Keratinocyte (primary cell): ENCODE data around the gene S100A11. TPM values are rescaled to one million over a fixed set of nuclear protein-coding genes. Genes with fewer than 3 reads are reported as not detected.
A peak's percentile ranks its signal among the peaks of the same experiment; 100 is the strongest.

Experiments used
- DNase-seq: peaks from one replicate; pipeline ENCODE4 v3.0.0-alpha.2; 2011; ENCODE audit warnings: low read depth, missing footprints, low spot score
- FAIRE-seq: peaks from 2 replicates; lab custom pipeline; 2011; peaks lifted over from hg19 to GRCh38; lab: Jason Lieb, UNC
- H2AFZ ChIP-seq: 2 replicates; pipeline ENCODE4 v1.6.0; 2012; ENCODE audit warnings: low read length, control low read depth, inconsistent platforms; ENCODE audit not compliant: control insufficient read depth
- H3K27ac ChIP-seq: 2 replicates; pipeline ENCODE4 v1.5.1; 2011; ENCODE audit warnings: low read length; ENCODE audit not compliant: control insufficient read depth, insufficient read depth
- H3K27me3 ChIP-seq: 3 replicates; pipeline ENCODE4 v1.6.0; 2011; ENCODE audit warnings: low read length; ENCODE audit not compliant: control insufficient read depth, insufficient read depth; ENCODE audit errors: extremely low read depth
- H3K36me3 ChIP-seq, 2 experiments: 2 replicates in 1 of 2; 3 replicates in 1 of 2; pipeline ENCODE4 v1.5.1; 2011; ENCODE audit warnings: low read length in 2 of 2, mild to moderate bottlenecking in 1 of 2; ENCODE audit not compliant: control insufficient read depth in 2 of 2, insufficient read depth in 2 of 2; ENCODE audit errors: extremely low read depth in 1 of 2
- H3K4me1 ChIP-seq: 3 replicates; pipeline ENCODE4 v1.5.1; 2011; ENCODE audit warnings: low read length; ENCODE audit not compliant: control insufficient read depth, insufficient read depth; ENCODE audit errors: extremely low read depth
- H3K4me2 ChIP-seq: 3 replicates; pipeline ENCODE4 v1.6.0; 2011; ENCODE audit warnings: low read depth, low read length; ENCODE audit not compliant: control insufficient read depth, insufficient read depth; ENCODE audit errors: extremely low read depth
- H3K4me3 ChIP-seq, 3 experiments: fragments of 200-600 bp in 1 of 3; sonication (generic) in 1 of 3; 2 replicates in 2 of 3; 3 replicates in 1 of 3; pipeline ENCODE4 v1.5.1; 2011 to 2016; ENCODE audit warnings: low read length in 3 of 3, mild to moderate bottlenecking in 3 of 3, control low read depth in 2 of 3, inconsistent platforms in 1 of 3, low read depth in 1 of 3, mixed read lengths in 1 of 3, mixed run types in 1 of 3, moderate library complexity in 1 of 3; ENCODE audit not compliant: control insufficient read depth in 2 of 3, insufficient read depth in 2 of 3; ENCODE audit errors: extremely low read depth in 1 of 3
- H3K79me2 ChIP-seq: 2 replicates; pipeline ENCODE4 v1.6.0; 2012; ENCODE audit warnings: low read length; ENCODE audit not compliant: control insufficient read depth, insufficient read depth
- H3K9ac ChIP-seq: 3 replicates; pipeline ENCODE4 v1.6.0; 2011; ENCODE audit warnings: low read length; ENCODE audit not compliant: control insufficient read depth, insufficient read depth; ENCODE audit errors: extremely low read depth
- H3K9me1 ChIP-seq: 3 replicates; pipeline ENCODE4 v1.6.0; 2011; ENCODE audit warnings: low read length; ENCODE audit not compliant: control insufficient read depth, insufficient read depth; ENCODE audit errors: extremely low read depth
- H3K9me3 ChIP-seq: 2 replicates; pipeline ENCODE4 v1.5.1; 2012; ENCODE audit warnings: low read depth, low read length; ENCODE audit not compliant: control insufficient read depth
- H4K20me1 ChIP-seq: 3 replicates; pipeline ENCODE4 v1.6.0; 2011; ENCODE audit warnings: low read length; ENCODE audit not compliant: control insufficient read depth, insufficient read depth; ENCODE audit errors: extremely low read depth
- EZH2 ChIP-seq: IDR thresholded peaks from one replicate; pipeline ENCODE4 v1.6.1; 2012; ENCODE audit warnings: inconsistent platforms, mild to moderate bottlenecking, low read length, moderate library complexity
- dilution Hi-C: fragments of 300-500 bp; cut with MboI; formaldehyde crosslinking; loops from one replicate; pipeline ENCODE4 v1.7.0; 2020; ENCODE audit warnings: low sequenced_read_pairs; ENCODE audit not compliant: extremely low pct_ligation_motif_present
- polyA plus RNA-seq, 5 experiments: library from polyadenylated mRNA; depleted of rRNA in 3 of 5; stranded (reverse) in 3 of 5; stranded (forward) in 1 of 5; unstranded in 1 of 5; fragments of >200 nt; gene quantifications; 1 replicate in 1 of 5; 2 replicates in 3 of 5; 3 replicates in 1 of 5; pipeline versions ENCODE4 v1.2.1 to v1.2.3, GENCODE V29; 2011 to 2012; ENCODE audit warnings: missing spikeins in 2 of 5, low read depth in 1 of 5, low replicate concordance in 1 of 5
- TF ChIP-seq, protein P1 (sequence below), 3 experiments: IDR thresholded peaks in 1 of 3; conservative IDR thresholded peaks in 1 of 3; optimal IDR thresholded peaks in 1 of 3; 2 replicates in 2 of 3; 3 replicates in 1 of 3; pipeline versions ENCODE3 to v1.5.1; 2011; ENCODE audit warnings: low read length in 3 of 3, mild to moderate bottlenecking in 3 of 3, moderate library complexity in 2 of 3, control low read depth in 1 of 3, inconsistent platforms in 1 of 3; ENCODE audit not compliant: insufficient read depth in 2 of 3; ENCODE audit errors: extremely low read depth in 1 of 3

The S100A11 gene
- polyA plus RNA-seq, 1 donor (not counting 4 experiments of a cell fraction or from before 2014, with no cell fraction given), result 3,230 TPM

DNA sequence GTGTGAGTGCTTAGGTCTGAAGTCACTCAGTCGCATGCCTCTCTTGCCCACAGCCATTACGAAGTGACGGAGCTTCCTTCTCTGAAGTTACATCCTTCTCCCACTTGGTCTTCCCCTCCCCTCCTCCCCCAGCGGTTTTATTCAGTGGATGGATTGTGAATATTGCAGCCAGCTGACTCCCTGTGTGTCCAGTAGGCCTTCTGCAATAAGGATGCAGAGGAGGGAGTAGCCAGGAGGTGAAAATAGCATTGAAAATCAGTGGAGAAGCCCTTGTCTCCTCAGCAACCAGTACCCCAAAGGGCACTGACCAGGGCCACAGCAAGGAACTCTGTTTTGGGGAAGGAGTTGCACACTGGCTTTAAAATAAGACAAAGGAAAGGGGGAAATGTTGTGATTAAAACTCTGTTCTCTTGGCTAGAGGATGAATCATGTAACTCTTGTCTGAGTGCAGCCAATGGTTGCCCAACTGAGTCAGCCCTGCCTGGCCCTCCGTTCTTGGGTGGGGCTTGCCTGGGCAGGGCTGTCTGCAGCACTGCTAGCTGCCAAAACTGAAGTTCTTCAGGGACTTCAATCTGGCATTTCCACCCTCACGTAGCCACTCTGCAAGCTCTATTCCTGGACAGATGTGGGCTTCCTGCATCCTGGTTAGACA is 47.5 kb downstream of the S100A11 start:
- Histone ChIP-seq H3K27ac (peak overlapping the region; percentile 100), H4K20me1 (peaks cover 8% of the 10 kb centered on the region), H3K9me3 (no peaks in the 10 kb centered on the region), H3K4me3 (peak overlapping the region; percentile 78 to 99 (median 94)), H3K27me3 (no peaks in the 10 kb centered on the region), H2AFZ (no peak overlapping the region), H3K9ac (peak overlapping the region; percentile 100), H3K79me2 (peaks cover 83% of the 10 kb centered on the region), H3K4me1 (peaks cover 49% of the 10 kb centered on the region), H3K9me1 (no peaks in the 10 kb centered on the region), H3K36me3 (peaks cover 26 to 48% of the 10 kb centered on the region in 2 experiments), H3K4me2 (peak overlapping the region; percentile 85)
- TF ChIP-seq EZH2, result no peak
- TF ChIP-seq, protein P1, sequence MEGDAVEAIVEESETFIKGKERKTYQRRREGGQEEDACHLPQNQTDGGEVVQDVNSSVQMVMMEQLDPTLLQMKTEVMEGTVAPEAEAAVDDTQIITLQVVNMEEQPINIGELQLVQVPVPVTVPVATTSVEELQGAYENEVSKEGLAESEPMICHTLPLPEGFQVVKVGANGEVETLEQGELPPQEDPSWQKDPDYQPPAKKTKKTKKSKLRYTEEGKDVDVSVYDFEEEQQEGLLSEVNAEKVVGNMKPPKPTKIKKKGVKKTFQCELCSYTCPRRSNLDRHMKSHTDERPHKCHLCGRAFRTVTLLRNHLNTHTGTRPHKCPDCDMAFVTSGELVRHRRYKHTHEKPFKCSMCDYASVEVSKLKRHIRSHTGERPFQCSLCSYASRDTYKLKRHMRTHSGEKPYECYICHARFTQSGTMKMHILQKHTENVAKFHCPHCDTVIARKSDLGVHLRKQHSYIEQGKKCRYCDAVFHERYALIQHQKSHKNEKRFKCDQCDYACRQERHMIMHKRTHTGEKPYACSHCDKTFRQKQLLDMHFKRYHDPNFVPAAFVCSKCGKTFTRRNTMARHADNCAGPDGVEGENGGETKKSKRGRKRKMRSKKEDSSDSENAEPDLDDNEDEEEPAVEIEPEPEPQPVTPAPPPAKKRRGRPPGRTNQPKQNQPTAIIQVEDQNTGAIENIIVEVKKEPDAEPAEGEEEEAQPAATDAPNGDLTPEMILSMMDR (optimal IDR thresholded peaks at IDR 0.05 in 1 of 3, IDR thresholded peaks at IDR 0.05 in 1 of 3, conservative IDR thresholded peaks at IDR 0.05 in 1 of 3; ENCODE audit: extremely low read depth in 1 of 3, insufficient read depth in 2 of 3, low read length in 3 of 3), result no peak
- dilution Hi-C loops, result no loop called here
- no peak for DNase-seq
- peak; percentile 84 for FAIRE-seq

DNA sequence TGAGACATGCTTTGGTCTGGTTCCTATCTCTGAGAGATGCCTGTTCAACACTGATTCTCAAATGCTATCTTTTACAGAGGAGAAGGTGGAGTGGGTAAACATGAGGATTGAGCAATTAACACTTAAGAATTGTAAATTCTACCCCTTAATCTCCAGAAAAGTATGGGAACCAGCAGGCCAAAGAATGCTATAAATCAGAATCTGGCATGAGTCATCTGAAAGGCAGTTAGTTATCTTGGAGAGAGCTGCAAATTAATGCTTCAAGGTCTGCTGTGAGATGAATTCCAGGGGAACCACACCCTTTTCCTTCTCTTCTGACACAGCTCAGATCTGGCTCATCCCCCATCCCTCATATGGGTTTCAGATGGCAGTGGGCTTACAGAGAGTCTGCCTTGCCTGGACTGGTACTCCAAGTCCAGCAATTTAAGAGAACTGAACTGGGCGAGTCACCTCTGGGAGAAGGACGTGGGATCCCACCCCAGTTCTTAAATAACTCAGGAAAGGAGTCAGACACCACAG is 48.3 kb downstream of the S100A11 start:
- peaks cover 33 to 56% of the 10 kb centered on the region in 2 experiments for H3K36me3 ChIP-seq

More for the DNA sequence above, 48.3 kb downstream of the S100A11 start:
- peak; percentile 89 for FAIRE-seq
- dilution Hi-C loops, result no loop called here
- H2AFZ ChIP-seq, result no peak overlapping the region
- peak overlapping the region; percentile 100 for H3K27ac ChIP-seq
- H3K9me3 ChIP-seq, result no peaks in the 10 kb centered on the region
- H3K4me2 ChIP-seq, result peak overlapping the region; percentile 85
- TF ChIP-seq, protein P1 (optimal IDR thresholded peaks at IDR 0.05 in 1 of 3, IDR thresholded peaks at IDR 0.05 in 1 of 3, conservative IDR thresholded peaks at IDR 0.05 in 1 of 3; ENCODE audit: extremely low read depth in 1 of 3, insufficient read depth in 2 of 3, low read length in 3 of 3), result no peak
- no peak for TF ChIP-seq EZH2
- H3K4me1 ChIP-seq, result peaks cover 47% of the 10 kb centered on the region
- peaks cover 16% of the 10 kb centered on the region for H4K20me1 ChIP-seq
- no peak for DNase-seq
- H3K4me3 ChIP-seq, result peak overlapping the region in 2 of 3 experiments; percentile 60 to 94
- peak overlapping the region; percentile 100 for H3K9ac ChIP-seq
- no peaks in the 10 kb centered on the region for H3K27me3 ChIP-seq
- H3K79me2 ChIP-seq, result peaks cover 88% of the 10 kb centered on the region
- H3K9me1 ChIP-seq, result no peaks in the 10 kb centered on the region
